ENCODE measurements around the gene MARK3.

Gene MARK3

DNA sequence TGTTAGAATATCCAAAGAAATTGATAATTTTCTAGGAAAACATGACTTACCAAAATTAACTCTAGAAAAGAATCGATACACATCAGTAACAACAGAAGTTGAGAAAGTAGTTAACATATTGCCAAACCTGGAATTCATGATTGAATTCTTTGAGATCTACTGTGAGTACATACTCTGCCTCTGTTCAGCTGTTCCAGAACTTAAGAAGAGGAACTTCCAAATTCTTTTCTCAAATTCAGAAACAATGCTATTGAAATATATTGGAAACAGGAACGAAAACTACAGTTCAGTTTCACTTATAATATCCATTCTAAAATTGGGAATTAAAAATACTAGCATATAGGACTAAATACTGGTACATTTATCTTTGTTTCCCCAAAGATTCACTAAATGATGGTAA is 57.9 kb downstream of the MARK3 start:
- DNase-seq, result no peak

DNA sequence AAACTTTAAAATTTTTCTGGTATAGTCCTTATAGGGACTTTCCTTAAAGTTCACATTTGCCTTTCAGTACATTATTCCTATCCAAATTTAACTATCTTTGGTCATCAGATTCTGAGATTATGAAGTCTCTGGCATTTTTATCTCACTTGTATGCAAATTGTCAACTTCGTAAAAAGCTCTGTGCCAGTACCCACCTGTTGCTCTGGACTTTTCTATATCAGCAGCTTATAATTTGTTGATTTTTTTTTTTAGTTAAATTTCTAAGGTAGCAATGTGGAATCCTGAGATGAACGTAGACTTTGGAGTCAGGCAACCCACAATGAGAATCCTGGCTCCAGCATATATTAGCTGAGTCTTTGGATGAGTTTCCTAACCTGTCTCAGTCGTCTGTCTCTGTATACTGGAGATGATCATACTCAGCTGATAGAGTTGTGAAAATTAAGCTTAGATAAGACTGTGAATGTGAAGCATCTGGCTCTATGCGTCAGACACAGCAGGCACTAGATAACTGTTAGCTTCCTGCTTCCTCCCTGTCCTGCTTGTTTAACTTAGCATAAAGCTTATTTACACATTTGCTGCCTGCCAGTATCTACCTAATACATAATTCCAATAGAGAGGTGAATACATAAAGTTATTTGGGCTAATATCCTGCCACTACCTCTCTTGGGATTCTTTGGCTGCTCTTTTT is 59.8 kb downstream of the MARK3 start:
- DNase-seq, result no peak

DNA sequence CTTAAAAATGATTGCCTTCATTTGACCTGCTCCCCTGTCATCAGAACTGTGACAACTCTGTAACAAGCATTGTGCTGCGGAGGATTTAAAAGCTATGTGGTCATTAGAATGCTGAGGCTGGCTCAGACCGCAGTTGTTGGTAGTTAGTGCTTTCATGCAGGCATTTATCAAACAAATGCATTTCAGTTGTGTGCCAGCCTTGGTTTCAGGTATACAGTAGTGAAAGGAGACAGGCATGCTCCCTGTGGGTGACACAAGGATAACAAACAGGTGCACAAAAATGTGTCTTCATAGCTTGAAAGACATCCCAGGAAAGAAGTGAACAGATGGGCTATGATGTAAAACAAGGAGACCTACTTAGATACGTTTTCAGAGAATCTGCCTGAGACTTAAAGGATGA is 60.6 kb downstream of the MARK3 start:
- no peak for DNase-seq

DNA sequence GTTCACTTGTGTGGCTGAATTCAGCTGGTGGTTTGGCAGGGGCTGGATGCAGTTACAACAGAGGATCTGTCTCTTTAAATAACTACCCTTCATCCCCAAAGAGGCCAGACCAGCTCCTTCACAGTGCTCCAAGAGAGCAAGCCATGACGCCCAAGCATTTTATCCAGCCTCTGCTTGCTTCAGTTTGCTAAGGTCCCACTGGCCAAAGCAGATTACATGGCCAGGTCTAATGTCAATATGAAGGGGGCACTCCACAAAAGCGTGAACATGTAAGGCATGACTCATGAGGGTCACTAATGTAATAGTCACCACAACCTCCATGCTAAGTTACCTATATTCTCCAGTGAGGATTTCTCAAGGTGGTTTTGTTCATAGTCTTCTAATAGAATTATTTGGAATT is 62.9 kb downstream of the MARK3 start:
- no peak for DNase-seq

DNA sequence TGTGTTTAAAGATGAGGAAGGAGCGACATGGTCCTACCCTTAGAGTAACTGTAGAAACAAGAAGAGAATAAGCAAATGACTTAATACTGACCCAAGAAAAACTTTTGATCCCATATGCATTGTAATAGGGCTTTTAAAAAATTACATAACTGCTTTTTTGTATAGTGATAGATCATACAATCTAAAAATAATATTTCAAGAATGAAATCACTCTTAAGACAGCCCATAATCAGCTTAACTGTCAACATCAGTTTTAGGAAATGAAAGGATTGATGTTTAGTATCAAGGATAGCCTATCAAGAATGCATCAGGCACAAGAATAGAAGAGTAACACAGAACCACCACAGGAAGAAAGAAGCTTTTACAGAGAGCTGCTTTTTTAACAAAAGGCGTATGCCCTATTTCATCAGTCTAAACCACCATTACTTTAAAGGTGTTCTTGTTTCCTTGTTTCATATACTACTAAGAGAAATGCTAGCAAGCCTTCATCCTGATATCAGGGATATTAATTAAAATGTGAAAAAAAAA is 64.5 kb downstream of the MARK3 start:
- DNase-seq, result no peak

DNA sequence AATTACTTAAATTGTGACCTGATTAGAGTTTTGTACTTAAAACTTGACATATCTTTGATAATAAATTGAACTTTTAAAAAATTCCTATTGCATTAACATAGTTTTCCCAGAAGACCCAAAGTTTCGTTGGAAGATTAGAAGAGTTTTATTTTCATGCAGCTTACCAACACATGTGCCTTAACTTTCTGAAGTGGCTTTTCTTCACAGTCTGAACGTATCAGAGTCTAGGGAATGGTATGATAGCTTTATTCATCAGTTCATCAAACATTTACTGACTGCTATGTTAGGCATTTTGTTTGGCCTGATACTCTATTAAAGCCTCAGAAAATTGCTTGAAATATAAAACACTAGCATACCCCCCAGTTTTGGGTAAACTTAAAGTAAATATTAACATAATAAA is 65.2 kb downstream of the MARK3 start:
- no peak for DNase-seq

DNA sequence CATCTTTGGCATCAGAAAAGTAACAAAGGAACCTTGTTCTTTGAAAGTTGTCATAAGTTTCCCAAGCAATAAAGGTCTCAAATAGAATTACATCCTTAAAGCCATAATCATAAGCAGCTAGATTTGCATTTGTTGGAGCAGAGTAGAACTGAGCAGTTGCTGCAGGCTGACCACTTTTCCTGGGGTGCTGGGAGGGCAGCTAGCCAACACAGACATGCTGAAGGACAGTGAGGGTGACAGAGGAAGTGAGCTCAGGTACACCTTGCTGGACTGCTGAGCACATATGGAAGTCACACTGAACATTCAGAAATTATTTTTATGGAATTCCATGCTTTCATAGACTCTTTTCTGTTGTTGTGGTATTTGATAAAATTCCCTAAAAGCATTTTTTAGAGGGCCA is 66.2 kb downstream of the MARK3 start:
- DNase-seq, result no peak

DNA sequence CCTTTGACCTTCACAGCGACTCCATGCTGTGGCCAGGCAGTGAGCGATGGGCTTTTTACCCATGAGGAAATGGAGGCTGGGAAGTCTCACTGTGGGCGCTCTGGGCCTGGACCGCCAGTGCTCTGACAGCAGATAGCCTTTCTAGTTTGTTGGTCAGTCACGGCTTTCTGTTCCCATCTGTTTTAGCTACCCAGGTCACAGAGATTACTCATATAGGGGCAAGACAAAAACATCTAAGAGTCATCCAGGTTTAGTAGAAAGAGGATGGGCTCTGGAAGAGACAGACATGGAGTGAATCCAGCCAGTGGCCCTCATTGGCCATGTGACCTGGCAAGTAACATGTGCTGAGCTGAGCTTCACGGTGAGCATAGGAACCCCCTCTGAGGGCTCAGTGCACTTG is 68.6 kb downstream of the MARK3 start:
- DNase-seq, result no peak

DNA sequence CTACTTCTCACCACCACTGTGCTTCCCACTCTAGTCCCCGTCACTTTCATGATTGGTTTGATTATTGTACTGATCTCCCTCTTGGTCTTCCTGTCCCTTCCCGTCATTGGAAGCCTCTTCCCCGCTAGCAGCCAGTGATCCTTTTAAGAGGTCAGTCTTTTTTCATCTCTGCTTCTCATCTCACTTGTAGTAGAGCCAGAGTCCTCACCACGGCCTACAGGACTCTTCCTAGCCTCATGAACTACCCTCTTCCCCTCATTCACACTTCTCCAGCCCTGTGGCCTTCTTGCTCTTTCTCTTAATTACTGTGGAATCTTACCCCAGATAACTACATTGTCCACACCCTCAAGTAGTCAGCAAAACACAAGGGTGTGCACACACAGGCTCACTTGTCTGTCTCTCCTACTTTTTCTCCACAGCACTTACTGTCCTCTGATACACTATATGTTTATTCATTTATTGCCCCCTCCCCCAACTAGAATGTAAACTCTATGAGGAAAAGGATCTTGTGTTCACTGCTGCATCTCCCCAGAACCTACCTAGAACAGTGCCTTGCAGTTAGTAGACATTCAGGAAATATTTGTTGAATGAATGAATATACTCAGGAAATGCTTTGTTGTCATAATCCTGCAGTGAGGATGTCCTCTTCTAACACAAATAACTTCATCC is 71.1 kb downstream of the MARK3 start:
- DNase-seq, result no peak

DNA sequence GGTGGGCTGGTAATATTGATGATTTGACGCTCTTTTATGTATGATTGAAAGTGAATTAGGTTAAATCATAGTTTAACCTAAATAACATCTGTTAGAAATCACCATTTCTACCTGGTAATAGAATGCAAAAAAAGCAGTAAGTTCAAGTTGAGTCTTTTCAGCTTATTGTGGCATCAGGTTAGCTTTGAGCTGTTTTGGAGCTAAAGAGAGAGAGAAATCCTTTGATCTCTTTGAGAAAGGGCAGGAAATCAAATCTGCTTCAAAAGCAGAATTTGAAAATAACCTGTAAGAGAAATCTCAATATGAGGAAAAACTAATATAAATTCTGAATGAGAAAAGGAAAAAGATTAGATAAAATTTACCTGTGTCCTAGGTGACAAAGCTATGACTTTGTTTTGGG is 75.2 kb downstream of the MARK3 start:
- no peak for DNase-seq

DNA sequence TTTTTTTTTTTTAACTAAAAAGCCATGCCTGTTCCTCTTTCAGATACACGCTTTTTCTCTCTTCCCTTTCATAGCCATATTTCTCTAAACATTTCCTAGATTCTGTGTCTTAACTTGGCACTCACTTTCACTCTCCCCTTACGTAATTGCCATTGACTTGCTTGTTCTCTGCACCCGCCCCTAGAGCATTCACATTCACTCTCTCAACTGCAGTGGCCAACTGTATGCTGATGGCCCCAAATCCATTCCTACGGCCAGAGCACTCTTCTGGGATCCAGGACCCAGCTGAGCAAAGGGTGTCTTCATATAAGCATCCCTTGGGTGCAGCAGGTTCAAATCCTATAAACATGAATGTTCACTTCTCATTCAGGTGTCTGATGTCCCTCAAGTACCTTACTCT is 77.9 kb downstream of the MARK3 start:
- DNase-seq, result no peak

DNA sequence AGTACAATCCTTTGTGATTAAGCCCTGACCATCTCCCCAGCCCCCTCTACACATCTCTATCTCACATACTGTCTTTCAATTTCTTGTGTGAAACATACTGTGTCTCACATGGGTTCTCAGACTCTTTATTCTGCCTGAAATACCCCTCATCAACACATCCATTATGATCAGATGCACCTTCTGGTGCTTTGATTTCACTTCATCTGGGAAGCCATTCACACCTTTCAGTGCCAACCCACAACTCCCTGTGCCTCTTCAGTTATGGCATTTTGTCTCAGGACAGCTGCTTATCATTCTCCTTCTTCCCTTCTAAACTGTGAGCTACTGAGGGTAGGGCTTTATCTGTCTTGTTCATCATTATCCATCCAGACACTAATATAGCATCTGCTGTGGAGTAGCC is 78.6 kb downstream of the MARK3 start:
- no peak for DNase-seq

DNA sequence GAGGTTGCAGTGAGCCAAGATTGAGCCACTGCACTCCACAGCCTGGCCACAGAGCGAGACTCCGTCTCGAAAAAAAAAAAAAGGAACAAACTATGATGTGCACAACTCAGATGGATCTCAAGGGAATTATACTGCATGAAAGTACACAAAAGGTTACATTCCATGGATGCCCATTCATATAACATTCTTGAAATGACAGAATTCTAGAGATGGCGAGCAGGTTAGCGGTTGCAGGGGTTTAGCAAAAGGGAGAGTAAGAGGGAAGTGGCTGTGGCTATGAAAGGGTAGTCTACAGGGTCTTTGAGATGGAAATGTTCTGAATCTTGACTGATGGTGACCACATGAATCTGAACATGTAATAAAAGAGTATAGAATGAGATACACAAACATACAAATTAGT is 87.7 kb downstream of the MARK3 start:
- DNase-seq, result no peak

DNA sequence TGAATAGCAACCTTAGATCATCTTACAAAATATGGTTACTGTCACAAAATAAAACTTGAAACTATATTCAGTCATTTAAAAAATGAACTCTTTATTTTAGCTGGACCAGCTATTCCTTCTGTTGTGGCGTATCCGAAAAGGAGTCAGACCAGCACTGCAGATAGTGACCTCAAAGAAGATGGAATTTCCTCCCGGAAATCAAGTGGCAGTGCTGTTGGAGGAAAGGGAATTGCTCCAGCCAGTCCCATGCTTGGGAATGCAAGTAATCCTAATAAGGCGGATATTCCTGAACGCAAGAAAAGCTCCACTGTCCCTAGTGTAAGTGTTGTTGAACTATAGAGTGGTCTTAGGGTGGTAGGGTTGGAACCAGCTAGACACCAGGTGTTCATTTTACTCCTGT is 89.7 kb downstream of the MARK3 start:
- DNase-seq, result no peak

DNA sequence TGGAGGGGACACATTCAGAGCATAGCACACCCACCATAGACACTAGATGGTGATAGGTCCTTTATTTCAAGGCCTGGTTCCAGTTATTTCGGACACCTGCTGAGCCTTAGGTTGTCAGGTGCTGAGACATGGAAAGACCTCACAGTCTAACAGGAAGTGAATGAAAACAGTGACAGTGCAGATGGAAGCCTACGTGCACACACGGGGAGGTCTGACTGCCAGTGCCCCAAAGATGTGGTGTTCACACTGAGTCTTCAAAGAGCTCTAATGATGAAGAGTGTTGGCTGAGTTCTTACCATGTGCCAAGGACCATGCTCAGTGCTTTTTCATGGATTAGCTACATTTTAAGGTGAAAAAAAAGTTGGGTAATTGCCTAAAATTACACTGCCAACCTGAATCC is 90.8 kb downstream of the MARK3 start:
- no peak for DNase-seq

DNA sequence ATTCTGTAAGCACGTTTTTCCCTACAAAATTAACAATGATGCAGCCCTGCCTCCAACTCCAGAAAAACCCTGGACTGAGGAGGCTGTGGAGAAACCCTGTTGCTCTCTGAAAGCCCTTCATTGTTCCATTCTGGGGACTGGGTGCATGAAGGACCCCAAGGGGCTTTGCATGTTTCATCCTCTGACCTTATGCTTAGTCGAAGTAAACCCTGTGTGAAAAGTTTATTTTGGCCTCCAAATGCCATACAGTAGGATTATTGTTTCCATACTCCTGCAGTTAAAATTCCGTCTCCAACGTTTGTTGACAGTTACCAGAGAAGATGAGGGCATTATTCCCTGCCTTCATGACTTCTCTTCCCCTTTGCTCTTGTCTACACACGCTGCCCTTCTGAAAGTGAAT is 91.4 kb downstream of the MARK3 start:
- no peak for DNase-seq

DNA sequence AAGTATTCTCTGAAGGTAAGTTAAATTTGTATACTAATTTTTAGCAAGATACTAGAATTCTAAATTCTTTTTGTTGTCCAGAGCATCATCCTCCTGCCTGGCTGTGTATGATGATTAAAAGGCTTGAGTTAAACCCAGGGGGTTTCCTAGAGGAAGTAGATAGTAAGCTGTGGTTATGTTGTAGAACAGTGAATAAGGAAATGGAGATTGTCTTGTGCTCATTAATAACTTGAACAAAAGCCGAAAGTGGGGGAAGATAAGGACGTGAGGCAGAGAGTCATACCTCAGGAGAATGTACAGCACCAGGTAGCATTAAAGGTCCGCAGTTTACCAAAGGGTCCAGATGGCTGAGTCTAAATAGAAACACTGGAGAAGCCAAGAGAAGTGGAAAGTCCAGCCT is 95.4 kb downstream of the MARK3 start:
- no peak for DNase-seq

DNA sequence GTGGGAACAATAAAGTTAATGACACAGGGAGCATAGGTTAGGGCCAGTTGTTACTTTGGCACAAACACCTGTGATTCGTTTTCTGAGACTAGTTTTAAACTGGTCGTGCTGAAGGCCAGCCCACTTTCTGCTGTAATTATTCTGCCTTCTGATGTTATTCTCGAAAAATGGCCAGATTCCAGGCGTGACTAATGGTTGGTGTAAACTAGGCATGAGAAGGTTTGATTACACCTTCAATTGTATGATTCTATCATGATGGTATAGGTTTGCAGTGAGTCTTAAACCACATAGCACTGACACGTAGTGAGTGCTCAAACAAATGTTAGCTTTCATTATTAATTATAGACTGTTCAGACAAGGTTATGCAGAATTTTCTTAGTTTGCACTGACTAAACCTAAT is 98.4 kb downstream of the MARK3 start:
- DNase-seq, result no peak

DNA sequence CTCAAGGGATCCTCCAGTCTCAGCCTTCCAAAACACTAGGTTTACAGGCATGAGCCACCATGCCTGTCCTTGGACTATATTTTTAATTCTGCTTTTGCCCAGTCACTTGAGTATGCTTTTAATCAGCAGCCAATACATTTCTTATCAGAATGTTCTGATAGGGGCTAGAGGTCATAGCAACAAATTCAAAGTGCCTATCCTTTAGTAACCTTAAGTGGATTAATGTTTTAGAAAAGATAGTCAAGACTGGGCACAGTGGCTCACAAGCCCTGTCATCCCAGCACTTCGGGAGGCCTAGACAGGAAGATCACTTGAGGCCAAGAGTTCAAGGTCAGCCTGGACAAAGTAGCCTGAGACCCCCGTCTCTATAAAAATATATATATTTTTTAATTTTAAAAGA is 100.3 kb downstream of the MARK3 start:
- DNase-seq, result no peak

DNA sequence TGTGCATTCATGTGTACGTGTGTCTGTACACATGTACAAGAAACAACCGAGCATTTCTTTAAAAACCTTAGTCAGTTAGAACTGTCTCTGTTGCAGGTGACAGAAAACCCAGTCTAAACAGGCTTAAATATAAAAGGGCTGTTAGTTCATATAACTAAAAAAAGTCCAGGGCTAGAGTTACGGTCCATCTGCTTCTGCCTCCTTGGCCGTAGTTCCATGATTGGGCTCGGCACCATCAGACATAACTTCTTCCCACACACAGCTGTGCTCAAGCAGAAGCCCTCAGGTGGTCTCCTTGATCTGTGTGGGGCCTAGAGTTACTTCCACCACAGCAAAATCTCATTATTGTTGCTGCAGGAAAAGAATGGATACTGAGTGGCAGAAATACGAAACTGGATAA is 102.9 kb downstream of the MARK3 start:
- DNase-seq, result no peak

DNA sequence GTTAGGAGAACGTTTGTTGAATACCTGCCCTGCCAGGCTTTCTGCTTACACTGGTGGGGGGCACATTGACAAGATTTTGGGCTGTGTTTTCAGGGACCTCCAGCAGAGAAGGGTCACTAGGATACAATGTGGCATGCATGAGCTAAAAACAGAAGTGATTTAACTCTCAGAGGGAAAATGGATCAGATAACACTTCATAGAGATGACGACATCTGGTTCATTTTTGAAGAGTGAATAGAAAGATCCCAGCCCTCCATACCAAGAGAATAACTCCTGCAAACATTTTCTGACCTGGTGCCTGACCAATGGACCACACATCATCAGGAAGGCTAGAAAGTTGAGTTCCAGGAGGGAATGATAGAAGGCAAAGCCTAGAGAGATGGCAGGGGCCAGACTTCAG is 103.7 kb downstream of the MARK3 start:
- DNase-seq, result no peak

DNA sequence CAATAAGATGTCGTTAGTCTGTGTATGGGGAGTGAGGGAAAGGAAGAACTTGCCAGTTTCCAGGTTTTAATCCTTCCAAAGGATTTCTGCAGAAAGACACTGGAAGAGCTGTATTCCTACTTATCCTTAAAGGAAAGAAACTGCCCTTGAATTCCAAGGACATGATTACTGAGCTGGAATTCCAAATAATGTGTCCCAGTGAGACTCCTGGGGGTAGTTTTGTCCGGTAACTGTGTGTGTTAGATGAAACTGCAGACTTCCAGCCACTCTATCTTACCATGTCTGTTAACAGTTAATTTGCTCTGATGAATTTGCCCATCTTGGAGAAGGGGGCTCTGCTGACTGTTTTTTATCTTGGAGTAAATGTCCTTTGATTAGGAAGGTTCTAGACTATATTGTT is 104.4 kb downstream of the MARK3 start:
- no peak for DNase-seq

DNA sequence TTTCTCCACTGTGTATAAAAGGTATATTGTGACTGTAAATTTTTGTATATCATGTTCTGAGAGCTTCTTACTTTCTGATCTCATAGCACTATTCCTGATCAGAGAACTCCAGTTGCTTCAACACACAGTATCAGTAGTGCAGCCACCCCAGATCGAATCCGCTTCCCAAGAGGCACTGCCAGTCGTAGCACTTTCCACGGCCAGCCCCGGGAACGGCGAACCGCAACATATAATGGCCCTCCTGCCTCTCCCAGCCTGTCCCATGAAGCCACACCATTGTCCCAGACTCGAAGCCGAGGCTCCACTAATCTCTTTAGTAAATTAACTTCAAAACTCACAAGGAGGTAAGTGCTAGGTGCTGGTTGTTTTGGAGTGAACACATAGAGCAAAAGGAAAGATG is 106.5 kb downstream of the MARK3 start:
- DNase-seq, result no peak

DNA sequence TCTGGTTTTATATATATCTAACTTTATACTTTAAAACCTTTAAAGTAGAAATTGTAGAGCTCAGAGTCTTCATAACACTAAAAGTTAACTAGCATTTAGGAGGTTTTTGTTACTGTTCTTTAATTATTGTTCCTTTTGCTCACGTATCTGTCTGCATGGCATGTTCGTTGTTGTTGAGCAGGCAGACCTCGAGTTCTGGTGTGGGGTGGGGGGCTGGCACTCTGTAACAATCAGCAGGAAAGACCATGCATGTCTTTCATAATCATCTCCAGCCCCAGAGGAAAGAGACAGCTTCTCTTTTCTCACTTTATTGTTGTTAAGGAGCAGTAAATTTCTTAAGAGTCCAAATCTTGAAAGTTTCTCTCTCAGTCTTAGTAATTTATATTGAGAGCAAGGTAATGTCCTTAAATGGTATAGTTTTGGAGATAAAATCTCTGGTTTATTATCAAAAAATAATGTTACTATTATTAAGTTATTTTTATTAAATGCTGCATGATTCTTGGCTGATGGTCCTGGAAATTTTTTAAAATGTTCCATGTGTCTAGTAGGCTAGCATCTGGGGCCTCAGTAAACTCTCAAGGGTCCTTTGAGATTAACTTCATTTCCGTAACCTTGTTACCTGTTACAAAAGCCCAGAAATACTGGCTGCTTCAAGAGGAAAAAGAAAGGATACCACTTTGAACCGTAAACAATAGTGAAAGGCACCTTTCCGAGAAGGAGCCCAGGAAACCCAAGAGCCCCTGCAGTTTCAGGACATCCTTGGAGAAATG is 107.1 kb downstream of the MARK3 start:
- DNase-seq, result no peak
